ENCODE data around the gene SDK2.

- no peak for TF ChIP-seq POLR2A (IDR thresholded peaks at IDR 0.05)
- TF ChIP-seq, protein P1, sequence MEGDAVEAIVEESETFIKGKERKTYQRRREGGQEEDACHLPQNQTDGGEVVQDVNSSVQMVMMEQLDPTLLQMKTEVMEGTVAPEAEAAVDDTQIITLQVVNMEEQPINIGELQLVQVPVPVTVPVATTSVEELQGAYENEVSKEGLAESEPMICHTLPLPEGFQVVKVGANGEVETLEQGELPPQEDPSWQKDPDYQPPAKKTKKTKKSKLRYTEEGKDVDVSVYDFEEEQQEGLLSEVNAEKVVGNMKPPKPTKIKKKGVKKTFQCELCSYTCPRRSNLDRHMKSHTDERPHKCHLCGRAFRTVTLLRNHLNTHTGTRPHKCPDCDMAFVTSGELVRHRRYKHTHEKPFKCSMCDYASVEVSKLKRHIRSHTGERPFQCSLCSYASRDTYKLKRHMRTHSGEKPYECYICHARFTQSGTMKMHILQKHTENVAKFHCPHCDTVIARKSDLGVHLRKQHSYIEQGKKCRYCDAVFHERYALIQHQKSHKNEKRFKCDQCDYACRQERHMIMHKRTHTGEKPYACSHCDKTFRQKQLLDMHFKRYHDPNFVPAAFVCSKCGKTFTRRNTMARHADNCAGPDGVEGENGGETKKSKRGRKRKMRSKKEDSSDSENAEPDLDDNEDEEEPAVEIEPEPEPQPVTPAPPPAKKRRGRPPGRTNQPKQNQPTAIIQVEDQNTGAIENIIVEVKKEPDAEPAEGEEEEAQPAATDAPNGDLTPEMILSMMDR (IDR thresholded peaks at IDR 0.05), result no peak
These were observed 325.8 kb downstream of the SDK2 start for GRCh38 chr17:73318427-73318813.

All from right lobe of liver (tissue), 4 donors.